Caco-2 (cell line): Measurements from ENCODE around the gene HCRTR1. TPM values are rescaled to one million over a fixed set of nuclear protein-coding genes. Genes with fewer than 3 reads are reported as not detected.
"Not testable (repeated sequence)": the region's sequence is repeated elsewhere in the genome, so short reads cannot be mapped to it uniquely, and the experiment has no call there.

Experiments
- BruUV-seq: library from RNA; stranded (reverse); fragments of 400-500 nt; replicated peaks from 2 replicates; lab custom pipeline; 2021; lab: Mats Ljungman, UMichigan
- CTCF ChIA-PET: fragments of 300-600 bp; sonication (Branson Sonifier 250); formaldehyde crosslinking; loops from one replicate; lab custom pipeline; 2022; ENCODE audit warnings: antibody characterized with exemption; lab: Charles Lee
- POLR2A ChIA-PET: fragments of 300-600 bp; sonication (Branson Sonifier 250); formaldehyde crosslinking; loops from one replicate; lab custom pipeline; 2022; ENCODE audit warnings: antibody characterized with exemption; lab: Charles Lee
- DNase-seq, 2 experiments: peaks; one replicate each; pipeline versions ENCODE4 v3.0.0 to v3.0.0-alpha.2; 2020 to 2022
- H3K27me3 ChIP-seq: replicated peaks from 2 replicates; pipeline ENCODE4 v1.6.0; 2011; ENCODE audit warnings: low read length; ENCODE audit not compliant: control insufficient read depth, insufficient read depth
- H3K36me3 ChIP-seq: 2 replicates; pipeline ENCODE4 v1.5.1; 2011; ENCODE audit warnings: low read length; ENCODE audit not compliant: control insufficient read depth, insufficient read depth
- H3K4me1 ChIP-seq: fragments of 250-450 bp; sonication (Bioruptor Pico); 2 replicates; pipeline ENCODE4 v1.5.1; 2020; ENCODE audit warnings: mild to moderate bottlenecking
- H3K4me3 ChIP-seq: 2 replicates; pipeline ENCODE4 v1.5.1; 2011; ENCODE audit warnings: low read depth, mild to moderate bottlenecking, control low read depth, low read length
- H3K9me3 ChIP-seq: fragments of 250-450 bp; sonication (Bioruptor Pico); 2 replicates; pipeline ENCODE4 v1.5.1; 2020; ENCODE audit warnings: mild to moderate bottlenecking, moderate library complexity
- H3K27ac Mint-ChIP-seq: one replicate; pipeline ENCODE4 v1.8.0; 2022; ENCODE audit warnings: mixed read lengths; ENCODE audit not compliant: unreplicated experiment
- H3K27me3 Mint-ChIP-seq: one replicate; pipeline ENCODE4 v1.8.0; 2022; ENCODE audit warnings: mixed read lengths; ENCODE audit not compliant: insufficient read depth, unreplicated experiment
- H3K36me3 Mint-ChIP-seq: one replicate; pipeline ENCODE4 v1.8.0; 2022; ENCODE audit warnings: mild to moderate bottlenecking, mixed read lengths; ENCODE audit not compliant: insufficient read depth, unreplicated experiment
- H3K4me1 Mint-ChIP-seq: one replicate; pipeline ENCODE4 v1.8.0; 2022; ENCODE audit warnings: low read depth, mixed read lengths; ENCODE audit not compliant: unreplicated experiment
- H3K4me3 Mint-ChIP-seq: one replicate; pipeline ENCODE4 v1.8.0; 2022; ENCODE audit warnings: mild to moderate bottlenecking, moderate library complexity, mixed read lengths; ENCODE audit not compliant: unreplicated experiment
- H3K9me3 Mint-ChIP-seq: one replicate; pipeline ENCODE4 v1.8.0; 2022; ENCODE audit warnings: mixed read lengths; ENCODE audit not compliant: unreplicated experiment
- intact Hi-C: fragments of 100-400 bp; cut with micrococcal nuclease; formaldehyde crosslinking; loops from one replicate; pipeline ENCODE4 v1.10.0; 2022; ENCODE audit not compliant: unreplicated experiment
- total RNA-seq: library from RNA; stranded (reverse); gene quantifications from 2 replicates; pipeline ENCODE4 v1.2.3, GENCODE V29; 2022
- TF ChIP-seq, protein P1 (sequence below), 2 experiments: fragments of 200-600 bp in 1 of 2; IDR thresholded peaks; 1 replicate in 1 of 2; 2 replicates in 1 of 2; pipeline versions ENCODE4 v1.5.1 to v1.8.0; 2011 to 2022; ENCODE audit warnings: antibody characterized with exemption in 1 of 2, control low read depth in 1 of 2, inconsistent platforms in 1 of 2, low read depth in 1 of 2, low read length in 1 of 2, mild to moderate bottlenecking in 1 of 2, moderate library complexity in 1 of 2; ENCODE audit not compliant: insufficient read depth in 1 of 2, severe bottlenecking in 1 of 2, unreplicated experiment in 1 of 2

The HCRTR1 gene
- total RNA-seq, 1 experiment from 2014 or later, result not detected

- no TSS peak for BruUV-seq
- intact Hi-C loops, result no loop called here
- no peak overlapping the region for H3K4me3 Mint-ChIP-seq
- H3K27ac Mint-ChIP-seq, result no peak overlapping the region
- Histone ChIP-seq H3K4me1 (peaks cover 20% of the 10 kb centered on the region), H3K36me3 (no peaks in the 10 kb centered on the region), H3K4me3 (no peak overlapping the region), H3K9me3 (no peaks in the 10 kb centered on the region), H3K27me3 (no peaks in the 10 kb centered on the region)
- H3K4me1 Mint-ChIP-seq, result peaks cover 23% of the 10 kb centered on the region
- H3K9me3 Mint-ChIP-seq, result no peaks in the 10 kb centered on the region
- CTCF ChIA-PET, result no interaction called here
- TF ChIP-seq, protein P1, sequence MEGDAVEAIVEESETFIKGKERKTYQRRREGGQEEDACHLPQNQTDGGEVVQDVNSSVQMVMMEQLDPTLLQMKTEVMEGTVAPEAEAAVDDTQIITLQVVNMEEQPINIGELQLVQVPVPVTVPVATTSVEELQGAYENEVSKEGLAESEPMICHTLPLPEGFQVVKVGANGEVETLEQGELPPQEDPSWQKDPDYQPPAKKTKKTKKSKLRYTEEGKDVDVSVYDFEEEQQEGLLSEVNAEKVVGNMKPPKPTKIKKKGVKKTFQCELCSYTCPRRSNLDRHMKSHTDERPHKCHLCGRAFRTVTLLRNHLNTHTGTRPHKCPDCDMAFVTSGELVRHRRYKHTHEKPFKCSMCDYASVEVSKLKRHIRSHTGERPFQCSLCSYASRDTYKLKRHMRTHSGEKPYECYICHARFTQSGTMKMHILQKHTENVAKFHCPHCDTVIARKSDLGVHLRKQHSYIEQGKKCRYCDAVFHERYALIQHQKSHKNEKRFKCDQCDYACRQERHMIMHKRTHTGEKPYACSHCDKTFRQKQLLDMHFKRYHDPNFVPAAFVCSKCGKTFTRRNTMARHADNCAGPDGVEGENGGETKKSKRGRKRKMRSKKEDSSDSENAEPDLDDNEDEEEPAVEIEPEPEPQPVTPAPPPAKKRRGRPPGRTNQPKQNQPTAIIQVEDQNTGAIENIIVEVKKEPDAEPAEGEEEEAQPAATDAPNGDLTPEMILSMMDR (IDR thresholded peaks at IDR 0.05; ENCODE audit: insufficient read depth in 1 of 2, low read depth in 1 of 2, low read length in 1 of 2, severe bottlenecking in 1 of 2, unreplicated experiment in 1 of 2), result no peak
- no peaks in the 10 kb centered on the region for H3K27me3 Mint-ChIP-seq
- POLR2A ChIA-PET, result no interaction called here
- H3K36me3 Mint-ChIP-seq, result peaks cover 62% of the 10 kb centered on the region
- no peak for DNase-seq
Measured at GRCh38 chr1:31584869-31585735, 32.4 kb upstream of the HCRTR1 start.

GRCh38 chr1:31585736-31586365 lies 31.6 kb upstream of the HCRTR1 start:
- TF ChIP-seq, protein P1 (IDR thresholded peaks at IDR 0.05; ENCODE audit: insufficient read depth in 1 of 2, low read depth in 1 of 2, low read length in 1 of 2, severe bottlenecking in 1 of 2, unreplicated experiment in 1 of 2), result no peak
- Histone ChIP-seq H3K36me3 (no peaks in the 10 kb centered on the region), H3K4me3 (no peak overlapping the region), H3K27me3 (no peaks in the 10 kb centered on the region), H3K9me3 (no peaks in the 10 kb centered on the region), H3K4me1 (peaks cover 22% of the 10 kb centered on the region)
- POLR2A ChIA-PET, result no interaction called here
- Mint-ChIP-seq H3K4me3 (no peak overlapping the region), H3K9me3 (no peaks in the 10 kb centered on the region), H3K36me3 (peaks cover 66% of the 10 kb centered on the region), H3K27ac (no peak overlapping the region), H3K4me1 (peaks cover 16% of the 10 kb centered on the region), H3K27me3 (no peaks in the 10 kb centered on the region)
- intact Hi-C loops, result no loop called here
- no TSS peak for BruUV-seq
- CTCF ChIA-PET, result no interaction called here
- no peak for DNase-seq

- no TSS peak for BruUV-seq
- Mint-ChIP-seq H3K27ac (no peak overlapping the region), H3K4me1 (peaks cover 14% of the 10 kb centered on the region)
Measured at GRCh38 chr1:31586376-31587327, 30.8 kb upstream of the HCRTR1 start.

DNA sequence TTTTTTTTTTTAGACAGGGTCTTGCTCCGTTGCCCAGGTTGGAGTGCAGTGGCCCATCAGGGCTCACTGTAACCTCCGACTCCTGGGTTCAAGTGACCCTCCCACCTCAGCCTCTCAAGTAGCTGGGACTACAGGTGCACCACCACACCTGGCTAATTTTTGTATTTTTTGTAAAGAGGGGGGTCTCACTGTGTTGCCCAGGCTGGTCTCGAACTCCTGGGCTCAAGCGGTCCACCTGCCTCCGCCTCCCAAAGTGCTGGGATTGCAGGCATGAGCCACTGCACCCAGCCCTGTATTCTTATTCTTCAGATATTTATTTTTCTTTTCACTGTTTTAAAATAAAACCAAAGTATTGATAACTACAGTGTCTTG lies 30.2 kb upstream of the HCRTR1 start:
- POLR2A ChIA-PET, result interaction anchor here (0.6 kb wide), 1 partner anchor 13 kb away, joined by 4 read pairs; no protein-coding TSS in a partner anchor

More at GRCh38 chr1:31586376-31587327, 30.8 kb upstream of the HCRTR1 start:
- DNase-seq, result no peak
- Mint-ChIP-seq H3K27me3 (no peaks in the 10 kb centered on the region), H3K4me3 (no peak overlapping the region), H3K36me3 (peaks cover 61% of the 10 kb centered on the region), H3K9me3 (no peaks in the 10 kb centered on the region)
- intact Hi-C loops, result no loop called here
- no peaks in the 10 kb centered on the region for H3K36me3 ChIP-seq
- H3K4me3 ChIP-seq, result no peak overlapping the region
- H3K27me3 ChIP-seq, result no peaks in the 10 kb centered on the region
- H3K9me3 ChIP-seq, result no peaks in the 10 kb centered on the region
- ChIA-PET POLR2A (interaction anchor here (0.6 kb wide), 1 partner anchor 12 kb away, joined by 4 read pairs; no protein-coding TSS in a partner anchor), CTCF (no interaction called here)
- H3K4me1 ChIP-seq, result peaks cover 20% of the 10 kb centered on the region
- TF ChIP-seq, protein P1 (IDR thresholded peaks at IDR 0.05; ENCODE audit: insufficient read depth in 1 of 2, low read depth in 1 of 2, low read length in 1 of 2, severe bottlenecking in 1 of 2, unreplicated experiment in 1 of 2), result no peak

More for the DNA sequence above, 30.2 kb upstream of the HCRTR1 start:
- H3K27me3 Mint-ChIP-seq, CTCF ChIA-PET, H3K36me3 ChIP-seq, H3K27ac Mint-ChIP-seq, intact Hi-C loops, DNase-seq, H3K9me3 Mint-ChIP-seq, H3K4me3 ChIP-seq, H3K4me3 Mint-ChIP-seq, BruUV-seq, H3K9me3 ChIP-seq, H3K27me3 ChIP-seq: not testable (repeated sequence)
- Mint-ChIP-seq H3K36me3 (peaks cover 54% of the 10 kb centered on the region), H3K4me1 (peaks cover 18% of the 10 kb centered on the region)
- H3K4me1 ChIP-seq, result peaks cover 23% of the 10 kb centered on the region
